ENCODE results near the gene POM121L2.

- TF ChIP-seq POLR2A (IDR thresholded peaks at IDR 0.05; ENCODE audit: low read length): no peak
- no peak for TF ChIP-seq GATA1 (IDR thresholded peaks at IDR 0.05; ENCODE audit: low read depth, low read length)
Observed at GRCh38 chr6:27297484-27297856, 14.6 kb downstream of the POM121L2 start.
